ENCODE results near the gene ANKRD36C.
"Not testable (repeated sequence)": the region's sequence is repeated elsewhere in the genome, so short reads cannot be mapped to it uniquely, and the experiment has no call there.

DNA sequence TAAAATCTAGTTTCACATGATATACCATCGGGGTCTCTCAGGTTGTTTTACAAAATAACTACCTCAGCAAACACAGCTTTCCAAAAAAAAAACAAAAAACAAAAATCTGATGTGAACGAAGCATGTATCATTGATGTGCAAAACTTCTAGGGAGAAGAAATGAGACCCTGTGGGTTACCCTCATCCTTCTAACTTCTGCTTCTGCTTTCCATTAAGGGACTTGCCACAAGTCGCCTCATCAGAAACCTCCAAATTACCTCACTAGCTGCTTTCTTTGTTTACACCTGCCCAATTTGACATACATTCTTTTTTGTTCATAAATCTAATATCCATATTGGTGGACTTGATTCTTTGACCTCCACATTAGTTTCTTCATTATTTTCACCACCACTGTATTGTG lies 60.9 kb downstream of the ANKRD36C start:
- TF ChIP-seq POLR2AphosphoS5 (IDR thresholded peaks at IDR 0.05; ENCODE audit: low read depth): not testable (repeated sequence)
- TF ChIP-seq, protein P1, sequence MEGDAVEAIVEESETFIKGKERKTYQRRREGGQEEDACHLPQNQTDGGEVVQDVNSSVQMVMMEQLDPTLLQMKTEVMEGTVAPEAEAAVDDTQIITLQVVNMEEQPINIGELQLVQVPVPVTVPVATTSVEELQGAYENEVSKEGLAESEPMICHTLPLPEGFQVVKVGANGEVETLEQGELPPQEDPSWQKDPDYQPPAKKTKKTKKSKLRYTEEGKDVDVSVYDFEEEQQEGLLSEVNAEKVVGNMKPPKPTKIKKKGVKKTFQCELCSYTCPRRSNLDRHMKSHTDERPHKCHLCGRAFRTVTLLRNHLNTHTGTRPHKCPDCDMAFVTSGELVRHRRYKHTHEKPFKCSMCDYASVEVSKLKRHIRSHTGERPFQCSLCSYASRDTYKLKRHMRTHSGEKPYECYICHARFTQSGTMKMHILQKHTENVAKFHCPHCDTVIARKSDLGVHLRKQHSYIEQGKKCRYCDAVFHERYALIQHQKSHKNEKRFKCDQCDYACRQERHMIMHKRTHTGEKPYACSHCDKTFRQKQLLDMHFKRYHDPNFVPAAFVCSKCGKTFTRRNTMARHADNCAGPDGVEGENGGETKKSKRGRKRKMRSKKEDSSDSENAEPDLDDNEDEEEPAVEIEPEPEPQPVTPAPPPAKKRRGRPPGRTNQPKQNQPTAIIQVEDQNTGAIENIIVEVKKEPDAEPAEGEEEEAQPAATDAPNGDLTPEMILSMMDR (IDR thresholded peaks at IDR 0.05; ENCODE audit: insufficient read depth, low read length): not testable (repeated sequence)
- TF ChIP-seq, protein P2, sequence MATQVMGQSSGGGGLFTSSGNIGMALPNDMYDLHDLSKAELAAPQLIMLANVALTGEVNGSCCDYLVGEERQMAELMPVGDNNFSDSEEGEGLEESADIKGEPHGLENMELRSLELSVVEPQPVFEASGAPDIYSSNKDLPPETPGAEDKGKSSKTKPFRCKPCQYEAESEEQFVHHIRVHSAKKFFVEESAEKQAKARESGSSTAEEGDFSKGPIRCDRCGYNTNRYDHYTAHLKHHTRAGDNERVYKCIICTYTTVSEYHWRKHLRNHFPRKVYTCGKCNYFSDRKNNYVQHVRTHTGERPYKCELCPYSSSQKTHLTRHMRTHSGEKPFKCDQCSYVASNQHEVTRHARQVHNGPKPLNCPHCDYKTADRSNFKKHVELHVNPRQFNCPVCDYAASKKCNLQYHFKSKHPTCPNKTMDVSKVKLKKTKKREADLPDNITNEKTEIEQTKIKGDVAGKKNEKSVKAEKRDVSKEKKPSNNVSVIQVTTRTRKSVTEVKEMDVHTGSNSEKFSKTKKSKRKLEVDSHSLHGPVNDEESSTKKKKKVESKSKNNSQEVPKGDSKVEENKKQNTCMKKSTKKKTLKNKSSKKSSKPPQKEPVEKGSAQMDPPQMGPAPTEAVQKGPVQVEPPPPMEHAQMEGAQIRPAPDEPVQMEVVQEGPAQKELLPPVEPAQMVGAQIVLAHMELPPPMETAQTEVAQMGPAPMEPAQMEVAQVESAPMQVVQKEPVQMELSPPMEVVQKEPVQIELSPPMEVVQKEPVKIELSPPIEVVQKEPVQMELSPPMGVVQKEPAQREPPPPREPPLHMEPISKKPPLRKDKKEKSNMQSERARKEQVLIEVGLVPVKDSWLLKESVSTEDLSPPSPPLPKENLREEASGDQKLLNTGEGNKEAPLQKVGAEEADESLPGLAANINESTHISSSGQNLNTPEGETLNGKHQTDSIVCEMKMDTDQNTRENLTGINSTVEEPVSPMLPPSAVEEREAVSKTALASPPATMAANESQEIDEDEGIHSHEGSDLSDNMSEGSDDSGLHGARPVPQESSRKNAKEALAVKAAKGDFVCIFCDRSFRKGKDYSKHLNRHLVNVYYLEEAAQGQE (IDR thresholded peaks at IDR 0.05; ENCODE audit: insufficient replicate concordance, low read depth): not testable (repeated sequence)
